CD4-positive, alpha-beta T cell treated with Interleukin-2 at 100 ng/mL for 4 hours (primary cell): Measurements from ENCODE around the gene LEMD1.
"Not testable (repeated sequence)": the region's sequence is repeated elsewhere in the genome, so short reads cannot be mapped to it uniquely, and the experiment has no call there.

Source experiments
- DNase-seq: peaks from one replicate; pipeline ENCODE4 v3.0.0-alpha.2; 2020; ENCODE audit warnings: low spot score

Gene LEMD1

GRCh38 chr1:205446828-205447227 is 25.0 kb upstream of the LEMD1 start:
- DNase-seq = no peak

- DNase-seq = no peak
Observed at GRCh38 chr1:205445646-205445935, 23.7 kb upstream of the LEMD1 start.

GRCh38 chr1:205444931-205445645 is 23.2 kb upstream of the LEMD1 start:
- DNase-seq = no peak

GRCh38 chr1:205444300-205444930 is 22.6 kb upstream of the LEMD1 start:
- DNase-seq = no peak

GRCh38 chr1:205443585-205444299 is 21.9 kb upstream of the LEMD1 start:
- DNase-seq = no peak

- DNase-seq = no peak
Observed at GRCh38 chr1:205442051-205442725, 20.3 kb upstream of the LEMD1 start.

- no peak for DNase-seq
Observed at GRCh38 chr1:205441716-205442050, 19.8 kb upstream of the LEMD1 start.

- no peak for DNase-seq
Observed at GRCh38 chr1:205441318-205441633, 19.4 kb upstream of the LEMD1 start.

GRCh38 chr1:205440476-205441317 is 18.8 kb upstream of the LEMD1 start:
- peak; percentile 73 for DNase-seq

- DNase-seq = no peak
Observed at GRCh38 chr1:205440121-205440475, 18.2 kb upstream of the LEMD1 start.

GRCh38 chr1:205438213-205439158 is 16.6 kb upstream of the LEMD1 start:
- DNase-seq = no peak

GRCh38 chr1:205437570-205437969 is 15.7 kb upstream of the LEMD1 start:
- no peak for DNase-seq

- no peak for DNase-seq
Observed at GRCh38 chr1:205436776-205437410, 15.0 kb upstream of the LEMD1 start.

- DNase-seq = no peak
Observed at GRCh38 chr1:205435578-205436573, 14.0 kb upstream of the LEMD1 start.

- DNase-seq = no peak
Observed at GRCh38 chr1:205434738-205435137, 12.9 kb upstream of the LEMD1 start.

GRCh38 chr1:205432692-205433091 is 10.8 kb upstream of the LEMD1 start:
- DNase-seq = not testable (repeated sequence)

- no peak for DNase-seq
Observed at GRCh38 chr1:205432116-205432515, 10.3 kb upstream of the LEMD1 start.

- DNase-seq = peak; percentile 42
Observed at GRCh38 chr1:205430696-205431305, 8.9 kb upstream of the LEMD1 start.
